Liver (tissue), 6 donors: ENCODE results near the gene MRPS16. TPM values are rescaled to one million over a fixed set of nuclear protein-coding genes. Genes with fewer than 3 reads are reported as not detected.

Experiments
- CTCF ChIP-seq: fragments of 150-350 bp; IDR thresholded peaks from 2 replicates; pipeline ENCODE4 v1.5.1; 2017; ENCODE audit warnings: improper control_type of control experiment, low read depth, low read length; ENCODE audit not compliant: missing input control
- FOXA1 ChIP-seq: IDR thresholded peaks from 2 replicates; pipeline ENCODE4 v1.6.1; 2016; ENCODE audit warnings: antibody characterized with exemption
- HNF4G ChIP-seq: IDR thresholded peaks from 2 replicates; pipeline ENCODE4 v1.6.1; 2016; ENCODE audit warnings: antibody characterized with exemption
- JUND ChIP-seq, 2 donors: IDR thresholded peaks; 2 replicates each; pipeline ENCODE4 v1.6.1; 2016; ENCODE audit warnings: antibody characterized with exemption in 2 of 2
- RXRA ChIP-seq, 2 donors: IDR thresholded peaks; 2 replicates each; pipeline ENCODE4 v1.6.1; 2017 to 2018; ENCODE audit warnings: antibody characterized with exemption in 2 of 2, mild to moderate bottlenecking in 1 of 2
- polyA plus RNA-seq, 2 donors: library from polyadenylated mRNA; stranded (reverse) in 1 of 2; unstranded in 1 of 2; fragments of 200-250 nt in 1 of 2; fragments of >200 nt in 1 of 2; fragmentation: Nextera tagmentation in 1 of 2; extraction: Ambion mirVana in 1 of 2; gene quantifications; one replicate each; pipeline versions ENCODE4 v1.2.1 to v1.2.3, GENCODE V29; 2013 to 2015
- small RNA-seq: library from RNA; depleted of rRNA; stranded (forward); fragments of <200 nt; gene quantifications from one replicate; pipeline ENCODE3, GENCODE V24; 2014
- total RNA-seq, 2 donors: library from RNA; depleted of rRNA; stranded (reverse); fragments of >200 nt; gene quantifications; one replicate each; pipeline ENCODE4 v1.2.3, GENCODE V29; 2014
- donor health status: healthy.
- donor health status: healthy.
- donor health status: healthy.

The MRPS16 gene
- total and polyA plus RNA-seq, 4 donors: 34.2 to 87.5 (median 48.3) TPM

DNA sequence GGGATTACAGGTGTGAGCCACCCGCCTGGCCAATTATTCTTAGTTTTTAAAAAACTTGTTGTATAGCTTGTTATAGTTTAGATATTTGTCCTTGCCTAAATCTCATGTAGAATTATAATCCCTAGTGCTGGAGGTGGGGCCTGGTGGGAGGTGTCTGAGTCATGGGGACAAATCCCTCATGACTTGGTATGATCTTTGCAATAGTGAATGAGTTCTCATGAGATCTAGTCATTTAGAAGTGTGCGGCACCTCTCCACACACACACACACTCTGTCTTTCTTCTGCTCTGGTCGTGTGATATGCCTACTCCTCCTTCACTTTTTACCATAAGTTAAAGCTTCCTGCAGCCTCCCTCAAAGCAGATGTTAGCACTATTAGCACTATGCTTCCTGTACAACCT is 47.4 kb downstream of the MRPS16 start (continued):
- no peak for TF ChIP-seq CTCF
- TF ChIP-seq HNF4G: no peak
- TF ChIP-seq FOXA1: no peak
- no peak for TF ChIP-seq RXRA (IDR thresholded peaks at IDR 0.05)
- TF ChIP-seq JUND (IDR thresholded peaks at IDR 0.05): no peak

Small RNA genes lying within 50 kb of the gene (small RNA-seq; reads per million reads assigned to genes)
- not detected for gene RNU6-833P

Other genes with a start within 250 kb of the MRPS16 start
- 10 to 100 TPM; 26.3 to 63.7 TPM for gene P4HA1, start 155.8 kb downstream of the MRPS16 start, total RNA-seq
- gene P4HA1, start 155.8 kb downstream of the MRPS16 start, polyA plus RNA-seq: 10 to 100 TPM in 1 of 2 donors, 1 to 10 TPM in 1; 6.1 to 21.1 TPM
- 1 to 10 TPM; 1.4 to 4.0 TPM for gene NUDT13, start 142.2 kb downstream of the MRPS16 start, total RNA-seq
- 1 to 10 TPM in 1 of 2 donors, under 1 TPM in 1; 0.60 to 3.5 TPM for gene NUDT13, start 142.2 kb downstream of the MRPS16 start, polyA plus RNA-seq
- gene ECD, start 84.6 kb downstream of the MRPS16 start, total RNA-seq: 10 to 100 TPM; 14.4 to 16.2 TPM
- 1 to 10 TPM; 7.1 to 9.6 TPM for gene ECD, start 84.6 kb downstream of the MRPS16 start, polyA plus RNA-seq
- gene FAM149B1, start 84.5 kb downstream of the MRPS16 start, total RNA-seq: 10 to 100 TPM; 10.9 to 12.9 TPM
- 1 to 10 TPM; 7.3 TPM for gene FAM149B1, start 84.5 kb downstream of the MRPS16 start, polyA plus RNA-seq
- 10 to 100 TPM; 14.7 to 45.5 TPM for gene DNAJC9, start 5.4 kb downstream of the MRPS16 start, total RNA-seq
- gene DNAJC9, start 5.4 kb downstream of the MRPS16 start, polyA plus RNA-seq: 1 to 10 TPM; 4.1 to 5.1 TPM
- gene CFAP70, start 106.2 kb upstream of the MRPS16 start, total RNA-seq: 1 to 10 TPM in 1 of 2 donors, under 1 TPM in 1; 0.98 to 2.3 TPM
- under 1 TPM; 0.46 to 0.61 TPM for gene CFAP70, start 106.2 kb upstream of the MRPS16 start, polyA plus RNA-seq
- 10 to 100 TPM; 71.6 to 93.0 TPM for gene ANXA7, start 161.4 kb upstream of the MRPS16 start, total RNA-seq
- gene ANXA7, start 161.4 kb upstream of the MRPS16 start, polyA plus RNA-seq: 10 to 100 TPM; 87.0 to 93.4 TPM
- gene MSS51, start 180.9 kb upstream of the MRPS16 start, total RNA-seq: 1 to 10 TPM; 1.4 to 1.6 TPM
- under 1 TPM; 0.08 to 0.43 TPM for gene MSS51, start 180.9 kb upstream of the MRPS16 start, polyA plus RNA-seq
- 10 to 100 TPM; 15.6 to 22.4 TPM for gene PPP3CB, start 243.4 kb upstream of the MRPS16 start, total RNA-seq
- 1 to 10 TPM; 5.7 to 7.1 TPM for gene PPP3CB, start 243.4 kb upstream of the MRPS16 start, polyA plus RNA-seq